Endothelial cell of umbilical vein (primary cell): ENCODE data around the gene VEGFA.
A peak's percentile ranks its signal among the peaks of the same experiment; 100 is the strongest.

Experiments used
- CTCF ChIP-seq, 2 donors: IDR thresholded peaks; 1 replicate in 1 of 2; 2 replicates in 1 of 2; pipeline ENCODE4 v1.5.1; 2011; ENCODE audit warnings: low read length in 2 of 2, mild to moderate bottlenecking in 2 of 2, moderate library complexity in 2 of 2, control low read depth in 1 of 2, inconsistent platforms in 1 of 2, low read depth in 1 of 2; ENCODE audit not compliant: insufficient read depth in 1 of 2; ENCODE audit errors: extremely low read depth in 1 of 2
- EZH2 ChIP-seq: IDR thresholded peaks from 2 replicates; pipeline ENCODE4 v1.6.1; 2012; ENCODE audit warnings: borderline replicate concordance, low read depth, mild to moderate bottlenecking, moderate library complexity, low read length, inconsistent platforms; ENCODE audit not compliant: severe bottlenecking
- MYC ChIP-seq: IDR thresholded peaks from one replicate; pipeline ENCODE4 v1.6.1; 2011; ENCODE audit warnings: mild to moderate bottlenecking, low read depth, low read length
- POLR2A ChIP-seq: IDR thresholded peaks from 2 replicates; pipeline ENCODE4 v1.6.1; 2012; ENCODE audit warnings: low read depth, mild to moderate bottlenecking, control low read depth, low read length
- POLR2AphosphoS5 ChIP-seq: IDR thresholded peaks from 2 replicates; pipeline ENCODE4 v1.6.1; 2012; ENCODE audit warnings: low read depth, mild to moderate bottlenecking, control low read depth, low read length, moderate library complexity; ENCODE audit not compliant: insufficient read depth

DNA sequence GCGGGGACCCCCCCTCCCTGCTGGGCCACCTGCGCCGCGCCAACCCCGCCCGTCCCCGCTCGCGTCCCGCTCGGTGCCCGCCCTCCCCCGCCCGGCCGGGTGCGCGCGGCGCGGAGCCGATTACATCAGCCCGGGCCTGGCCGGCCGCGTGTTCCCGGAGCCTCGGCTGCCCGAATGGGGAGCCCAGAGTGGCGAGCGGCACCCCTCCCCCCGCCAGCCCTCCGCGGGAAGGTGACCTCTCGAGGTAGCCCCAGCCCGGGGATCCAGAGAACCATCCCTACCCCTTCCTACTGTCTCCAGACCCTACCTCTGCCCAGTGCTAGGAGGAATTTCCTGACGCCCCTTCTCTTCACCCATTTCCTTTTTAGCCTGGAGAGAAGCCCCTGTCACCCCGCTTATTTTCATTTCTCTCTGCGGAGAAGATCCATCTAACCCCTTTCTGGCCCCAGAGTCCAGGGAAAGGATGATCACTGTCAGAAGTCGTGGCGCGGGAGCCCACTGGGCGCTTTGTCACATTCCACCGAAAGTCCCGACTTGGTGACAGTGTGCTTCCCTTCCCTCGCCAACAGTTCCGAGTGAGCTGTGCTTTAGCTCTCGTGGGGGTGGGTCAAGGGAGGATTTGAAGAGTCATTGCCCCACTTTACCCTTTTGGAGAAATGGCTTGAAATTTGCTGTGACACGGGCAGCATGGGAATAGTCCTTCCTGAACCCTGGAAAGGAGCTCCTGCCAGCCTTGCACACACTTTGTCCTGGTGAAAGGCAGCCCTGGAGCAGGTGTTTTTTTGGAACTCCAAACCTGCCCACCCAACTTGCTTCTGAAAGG lies 2.1 kb downstream of the VEGFA start:
- TF ChIP-seq POLR2A (peak; percentile 28), CTCF (IDR thresholded peaks at IDR 0.05; ENCODE audit: extremely low read depth in 1 of 2, insufficient read depth in 1 of 2, low read depth in 1 of 2, low read length in 2 of 2) (no peak), POLR2AphosphoS5 (peak; percentile 21), EZH2 (no peak), MYC (peak; percentile 38)
